HG03039 (cell line): ENCODE data around the gene TBC1D14.
A peak's percentile ranks its signal among the peaks of the same experiment; 100 is the strongest.

Source experiments
- ATAC-seq: cut with Tn5 transposase; IDR thresholded peaks from one replicate; pipeline ENCODE4 v1.9.1; 2021; ENCODE audit warnings: mild to moderate bottlenecking, moderate library complexity; ENCODE audit not compliant: unreplicated experiment

TBC1D14 gene

GRCh38 chr4:7054106-7054880 lies 144.7 kb downstream of the TBC1D14 start:
- no peak for ATAC-seq

GRCh38 chr4:7055111-7055989 lies 145.7 kb downstream of the TBC1D14 start:
- ATAC-seq: no peak

GRCh38 chr4:7055990-7056325 lies 146.3 kb downstream of the TBC1D14 start:
- ATAC-seq: no peak

GRCh38 chr4:7058792-7059191 lies 149.2 kb downstream of the TBC1D14 start:
- no peak for ATAC-seq

- ATAC-seq: no peak
Observed at GRCh38 chr4:7059662-7060061, 150.0 kb downstream of the TBC1D14 start.

- no peak for ATAC-seq
Observed at GRCh38 chr4:7060346-7061150, 150.9 kb downstream of the TBC1D14 start.

GRCh38 chr4:7061815-7062214 lies 152.2 kb downstream of the TBC1D14 start:
- no peak for ATAC-seq

- ATAC-seq: no peak
Observed at GRCh38 chr4:7062816-7063215, 153.2 kb downstream of the TBC1D14 start.

GRCh38 chr4:7063362-7063761 lies 153.7 kb downstream of the TBC1D14 start:
- ATAC-seq: no peak

GRCh38 chr4:7066006-7066405 lies 156.4 kb downstream of the TBC1D14 start:
- ATAC-seq: no peak

- no peak for ATAC-seq
Observed at GRCh38 chr4:7066493-7066892, 156.9 kb downstream of the TBC1D14 start.

GRCh38 chr4:7067126-7067451 lies 157.5 kb downstream of the TBC1D14 start:
- ATAC-seq: peak; percentile 1

- peak; percentile 81 for ATAC-seq
Observed at GRCh38 chr4:7067452-7068278, 158.0 kb downstream of the TBC1D14 start, which contains the start of gene GRPEL1. TSS of gene GRPEL1 (minus strand) at chr4:7068064. CDS start at chr4:7068032, 32 bp downstream.

GRCh38 chr4:7068279-7068842 lies 158.7 kb downstream of the TBC1D14 start:
- ATAC-seq: no peak

- ATAC-seq: no peak
Observed at GRCh38 chr4:7068883-7069282, 159.3 kb downstream of the TBC1D14 start.

GRCh38 chr4:7070729-7071511 lies 161.3 kb downstream of the TBC1D14 start:
- peak; percentile 32 for ATAC-seq

- ATAC-seq: no peak
Observed at GRCh38 chr4:7073059-7073458, 163.4 kb downstream of the TBC1D14 start.

- no peak for ATAC-seq
Observed at GRCh38 chr4:7073526-7074390, 164.1 kb downstream of the TBC1D14 start.
